Adrenal gland (tissue), 12 donors: ENCODE measurements around the gene KLHL36. TPM values are rescaled to one million over a fixed set of nuclear protein-coding genes. Genes with fewer than 3 reads are reported as not detected.

Source experiments
- DNase-seq, 7 donors: peaks; one replicate each; pipeline ENCODE4 v3.0.0-alpha.2; 2019 to 2020
- H3K27ac ChIP-seq, 5 donors: fragments of 200-600 bp; sonication (generic) in 4 of 5; 1 replicate in 3 of 5; 2 replicates in 2 of 5; pipeline versions ENCODE4 v1.5.1 to v1.8.0; 2016 to 2020; ENCODE audit warnings: mild to moderate bottlenecking in 1 of 5
- H3K27me3 ChIP-seq: fragments of 200-600 bp; 2 replicates; pipeline ENCODE4 v1.8.0; 2021
- H3K36me3 ChIP-seq, 2 donors: fragments of 200-600 bp; replicated peaks in 1 of 2; 1 replicate in 1 of 2; 2 replicates in 1 of 2; pipeline versions ENCODE4 v1.5.1 to v1.8.0; 2018 to 2022
- H3K4me1 ChIP-seq, 2 donors: fragments of 200-600 bp; replicated peaks in 1 of 2; 1 replicate in 1 of 2; 2 replicates in 1 of 2; pipeline versions ENCODE4 v1.5.1 to v1.8.0; 2018 to 2021
- H3K4me3 ChIP-seq, 4 donors: fragments of 200-600 bp; sonication (generic) in 3 of 4; one replicate each; pipeline ENCODE4 v1.5.1; 2016 to 2018
- H3K9me3 ChIP-seq, 3 donors: fragments of 200-600 bp; sonication (generic) in 1 of 3; replicated peaks in 1 of 3; 1 replicate in 2 of 3; 2 replicates in 1 of 3; pipeline versions ENCODE4 v1.5.1 to v1.8.0; 2016 to 2021
- POLR2A ChIP-seq, 2 donors: fragments of 450-650 bp; IDR thresholded peaks; one replicate each; pipeline ENCODE4 v1.6.1; 2017; ENCODE audit warnings: antibody characterized with exemption in 2 of 2, mild to moderate bottlenecking in 2 of 2, moderate library complexity in 1 of 2
- WGBS, 4 donors: extraction: QIAGEN DNeasy Blood & Tissue Kit in 2 of 4; methylation state at CpG; one replicate each; pipeline versions ENCODE4 v1.1.5 to v1.1.7; 2013 to 2017; 5-methylcytosine and 5-hydroxymethylcytosine counted together
- intact Hi-C, 2 donors: fragments of 100-400 bp; cut with DNase I; formaldehyde crosslinking; loops; one replicate each; pipeline versions ENCODE4 v1.14.1 to v1.15.0; 2022 to 2023
- polyA plus RNA-seq, 3 donors: library from polyadenylated mRNA; stranded (reverse); fragments of 200-250 nt in 2 of 3; fragments of 350-450 nt in 1 of 3; fragmentation: Illumina TruSeq in 1 of 3; extraction: RNeasy Lipid Tissue Mini Kit (QIAGEN cat#74804) in 1 of 3; gene quantifications; one replicate each; pipeline ENCODE4 v1.2.3, GENCODE V29; 2013 to 2014
- total RNA-seq, 9 donors: library from RNA; depleted of rRNA in 4 of 9; stranded (reverse); fragments of >200 nt in 4 of 9; fragments of 120-200 nt in 1 of 9; fragmentation: NEBNext Ultra II Directional in 1 of 9; extraction: Animal tissue kit (Norgen Biotek cat#: 25700) in 1 of 9; gene quantifications; one replicate each; pipeline versions ENCODE4 v1.1.0 to v1.2.4, GENCODE V29; 2013 to 2023
- TF ChIP-seq, protein P1 (sequence below), 6 experiments: fragments of 450-650 bp in 4 of 6; fragments of 200-600 bp in 2 of 6; sonication (generic) in 1 of 6; IDR thresholded peaks; 1 replicate in 5 of 6; 2 replicates in 1 of 6; pipeline versions ENCODE4 v1.5.1 to v1.8.0; 2016 to 2021; ENCODE audit warnings: antibody characterized with exemption in 6 of 6, mild to moderate bottlenecking in 2 of 6, moderate library complexity in 1 of 6
- donor health status: healthy with polysubstance abuse.
- donor health status: Bipolar disorder and iron deficiency.
- donor health status: DM: yes; HTN: yes; CAD: no.
- donor health status: DM: no; HTN: no; CAD: no.
- donor health status: DM: no; HTN: no; CAD: no.
- donor health status: DM: yes; HTN: yes; CAD: no.

Gene KLHL36
- total and polyA plus RNA-seq, 12 donors, result 10.7 to 81.6 (median 54.7) TPM

GRCh38 chr16:84677017-84677803, 28.9 kb downstream of the KLHL36 start:
- Histone ChIP-seq H3K27ac (no peak overlapping the region), H3K9me3 (no peaks in the 10 kb centered on the region), H3K36me3 (no peaks in the 10 kb centered on the region), H3K4me1 (no peaks in the 10 kb centered on the region), H3K4me3 (no peak overlapping the region), H3K27me3 (no peaks in the 10 kb centered on the region)
- TF ChIP-seq POLR2A (IDR thresholded peaks at IDR 0.05), result no peak
- WGBS, 4 donors, result 71 to 79% (median 76%) methylated on average over 13 to 14 of the region's 14 CpGs
- intact Hi-C loops, result loop anchor here in 1 of 2 donors (5.0 kb wide), 1 partner anchor 40 kb away; no protein-coding TSS in a partner anchor
- no peak for DNase-seq

DNA sequence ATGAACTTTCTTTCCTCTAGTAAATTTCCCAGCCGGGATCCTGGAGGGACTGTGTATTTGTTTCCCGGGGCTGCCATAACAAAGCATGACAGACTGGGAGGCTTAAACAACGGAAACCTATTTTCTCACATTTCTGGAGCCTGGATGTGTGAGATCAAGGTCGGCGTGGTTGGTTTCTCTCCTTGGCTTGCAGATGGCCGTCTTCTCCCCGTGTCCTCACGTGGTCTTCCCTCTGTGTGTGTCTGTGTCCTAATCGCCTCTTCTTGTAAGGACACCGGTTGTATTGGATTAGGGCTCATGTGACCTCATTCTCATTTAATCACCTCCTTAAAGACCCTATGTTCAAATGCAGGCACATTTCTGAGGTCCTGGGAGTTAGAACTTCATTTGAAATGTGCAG, 29.5 kb downstream of the KLHL36 start:
- no peak overlapping the region for H3K27ac ChIP-seq
- H3K36me3 ChIP-seq, result no peaks in the 10 kb centered on the region
- H3K4me3 ChIP-seq, result no peak overlapping the region
- DNase-seq, result no peak
- H3K27me3 ChIP-seq, result no peaks in the 10 kb centered on the region
- no peaks in the 10 kb centered on the region for H3K9me3 ChIP-seq
- WGBS, 4 donors, result 67 to 75% (median 71%) methylated on average over 10 of the region's 10 CpGs
- TF ChIP-seq, protein P1, sequence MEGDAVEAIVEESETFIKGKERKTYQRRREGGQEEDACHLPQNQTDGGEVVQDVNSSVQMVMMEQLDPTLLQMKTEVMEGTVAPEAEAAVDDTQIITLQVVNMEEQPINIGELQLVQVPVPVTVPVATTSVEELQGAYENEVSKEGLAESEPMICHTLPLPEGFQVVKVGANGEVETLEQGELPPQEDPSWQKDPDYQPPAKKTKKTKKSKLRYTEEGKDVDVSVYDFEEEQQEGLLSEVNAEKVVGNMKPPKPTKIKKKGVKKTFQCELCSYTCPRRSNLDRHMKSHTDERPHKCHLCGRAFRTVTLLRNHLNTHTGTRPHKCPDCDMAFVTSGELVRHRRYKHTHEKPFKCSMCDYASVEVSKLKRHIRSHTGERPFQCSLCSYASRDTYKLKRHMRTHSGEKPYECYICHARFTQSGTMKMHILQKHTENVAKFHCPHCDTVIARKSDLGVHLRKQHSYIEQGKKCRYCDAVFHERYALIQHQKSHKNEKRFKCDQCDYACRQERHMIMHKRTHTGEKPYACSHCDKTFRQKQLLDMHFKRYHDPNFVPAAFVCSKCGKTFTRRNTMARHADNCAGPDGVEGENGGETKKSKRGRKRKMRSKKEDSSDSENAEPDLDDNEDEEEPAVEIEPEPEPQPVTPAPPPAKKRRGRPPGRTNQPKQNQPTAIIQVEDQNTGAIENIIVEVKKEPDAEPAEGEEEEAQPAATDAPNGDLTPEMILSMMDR (IDR thresholded peaks at IDR 0.05), result no peak
- no peak for TF ChIP-seq POLR2A (IDR thresholded peaks at IDR 0.05)
- no peaks in the 10 kb centered on the region for H3K4me1 ChIP-seq
- intact Hi-C loops, result loop anchor here in 1 of 2 donors (5.0 kb wide), 1 partner anchor 39 kb away; no protein-coding TSS in a partner anchor

- no peaks in the 10 kb centered on the region for H3K36me3 ChIP-seq
- DNase-seq, result no peak
- TF ChIP-seq, protein P1 (IDR thresholded peaks at IDR 0.05), result no peak
- TF ChIP-seq POLR2A (IDR thresholded peaks at IDR 0.05), result no peak
- H3K4me1 ChIP-seq, result no peaks in the 10 kb centered on the region
- no peaks in the 10 kb centered on the region for H3K27me3 ChIP-seq
- intact Hi-C loops, result loop anchor here in 1 of 2 donors (5.0 kb wide), 1 partner anchor 39 kb away; no protein-coding TSS in a partner anchor
- H3K27ac ChIP-seq, result no peak overlapping the region
- WGBS, 4 donors, result 85 to 89% (median 86%) methylated on average over 9 of the region's 9 CpGs
- no peaks in the 10 kb centered on the region for H3K9me3 ChIP-seq
- H3K4me3 ChIP-seq, result no peak overlapping the region
These were observed 30.2 kb downstream of the KLHL36 start for GRCh38 chr16:84678541-84678940.

DNA sequence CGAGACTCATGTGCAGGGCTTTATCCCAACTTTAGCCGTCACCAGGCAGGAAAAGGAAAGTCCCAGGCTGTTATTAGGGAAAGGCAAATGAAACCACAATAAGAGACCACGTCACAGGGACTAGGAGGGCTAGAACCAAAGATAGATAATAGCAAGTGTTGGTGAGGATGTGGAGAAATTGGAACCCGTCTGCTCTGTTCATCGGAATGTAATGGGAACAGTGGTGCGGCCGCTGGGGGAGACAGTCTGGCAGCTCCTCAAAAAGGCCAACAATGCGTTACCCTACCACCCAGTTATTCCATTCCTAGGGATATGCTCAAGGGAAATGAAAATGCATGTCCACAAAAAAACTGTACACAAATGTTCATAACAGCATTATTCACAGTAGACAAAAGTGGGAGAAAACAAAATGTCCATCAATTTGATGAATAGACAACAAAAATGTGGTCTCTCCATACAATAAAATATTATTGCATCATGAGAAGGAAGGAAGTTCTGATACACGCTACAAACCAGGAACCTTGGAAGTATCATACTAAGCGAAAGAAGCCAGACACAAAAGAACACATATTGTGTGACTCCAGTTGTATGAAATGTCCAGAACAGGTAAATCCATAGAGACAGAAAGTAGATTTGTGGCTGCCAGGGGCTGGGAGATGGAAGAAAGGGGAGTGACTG, 32.0 kb downstream of the KLHL36 start:
- intact Hi-C loops, result no loop called here
- H3K4me1 ChIP-seq, result no peaks in the 10 kb centered on the region
- H3K27ac ChIP-seq, result no peak overlapping the region
- H3K36me3 ChIP-seq, result no peaks in the 10 kb centered on the region
- no peaks in the 10 kb centered on the region for H3K9me3 ChIP-seq
- 79 to 86% (median 82%) methylated on average over 10 of the region's 10 CpGs for WGBS, 4 donors
- TF ChIP-seq POLR2A (IDR thresholded peaks at IDR 0.05), result no peak
- TF ChIP-seq, protein P1 (IDR thresholded peaks at IDR 0.05), result no peak
- H3K27me3 ChIP-seq, result no peaks in the 10 kb centered on the region
- no peak overlapping the region for H3K4me3 ChIP-seq
- DNase-seq, result no peak
